ENCODE data around the gene DNAJC12. TPM values are rescaled to one million over a fixed set of nuclear protein-coding genes. Genes with fewer than 3 reads are reported as not detected.
"Not testable (repeated sequence)": the region's sequence is repeated elsewhere in the genome, so short reads cannot be mapped to it uniquely, and the experiment has no call there.

Gene DNAJC12
- polyA plus RNA-seq, 2 of the 4 experiments (the other 2 are of a cell fraction), result 19.1 to 80.0 TPM

- H3K4me1 ChIP-seq, result peaks cover 12% of the 10 kb centered on the region; the same call in 1 of the 3 replicates
- TF ChIP-seq JUN (IDR thresholded peaks at IDR 0.05), result no peak
- no peak for TF ChIP-seq ZFP36 (IDR thresholded peaks at IDR 0.05; ENCODE audit: borderline replicate concordance, partially characterized antibody)
- TF ChIP-seq KDM5A (IDR thresholded peaks at IDR 0.05), result no peak
- TF ChIP-seq HEYL (CRISPR knock-in tag; IDR thresholded peaks at IDR 0.05), result no peak
- TF ChIP-seq CHD2 (IDR thresholded peaks at IDR 0.05; ENCODE audit: low read length, partially characterized antibody), result no peak
- TF ChIP-seq CTCF (IDR thresholded peaks at IDR 0.05), result no peak
- TF ChIP-seq MAX (IDR thresholded peaks at IDR 0.05), result no peak
- no peak for TF ChIP-seq ZC3H11A (IDR thresholded peaks at IDR 0.05)
- TF ChIP-seq RARB (CRISPR knock-in tag; IDR thresholded peaks at IDR 0.05), result no peak
- TF ChIP-seq SREBF2 (IDR thresholded peaks at IDR 0.05), result no peak
- TF ChIP-seq TFCP2L1 (CRISPR knock-in tag; IDR thresholded peaks at IDR 0.05), result no peak
- no peak for TF ChIP-seq USF2 (IDR thresholded peaks at IDR 0.05)
- TF ChIP-seq HMGXB4 (CRISPR knock-in tag; IDR thresholded peaks at IDR 0.05; ENCODE audit: borderline replicate concordance), result no peak
- no peak for TF ChIP-seq MAZ (IDR thresholded peaks at IDR 0.05; ENCODE audit: borderline replicate concordance, low read depth, low read length)
- TF ChIP-seq CBX2 (IDR thresholded peaks at IDR 0.05; ENCODE audit: borderline replicate concordance, low read depth), result no peak
- TF ChIP-seq RCOR1 (IDR thresholded peaks at IDR 0.05; ENCODE audit: low read depth, low read length), result no peak
- no peak for TF ChIP-seq EHF (CRISPR knock-in tag; IDR thresholded peaks at IDR 0.05)
- H3K4me3 ChIP-seq, result peak overlapping the region; percentile 55
- POLR2A ChIA-PET, result interaction anchor here (0.5 to 1.6 kb wide), 2 partner anchors 20 to 31 kb away, joined by 3 to 4 read pairs; no protein-coding TSS in a partner anchor
- CTCF ChIA-PET, result interaction anchor here (0.8 kb wide), 1 partner anchor 20 kb away, joined by 3 read pairs; no protein-coding TSS in a partner anchor
- FAIRE-seq (no peak), ATAC-seq (no peak), DNase-seq (ENCODE audit: low read depth in 1 of 2, low spot score in 1 of 2) (no peak)
- H3K27ac ChIP-seq, result peak overlapping the region; percentile 47 to 67; a peak in 4 of 6 replicates
- no peaks in the 10 kb centered on the region for H3K9me3 ChIP-seq
- WGBS (ENCODE audit: missing lambda C conversion rate), result 10% methylated on average over 2 of the region's 2 CpGs
- peak overlapping the region; percentile 76 for H3K4me2 ChIP-seq
These were observed 1.5 kb downstream of the DNAJC12 start for GRCh38 chr10:67836488-67836887.

- H3K9me3 ChIP-seq; DNase-seq (ENCODE audit: low read depth in 1 of 2, low spot score in 1 of 2); FAIRE-seq: not testable (repeated sequence)
- ATAC-seq, result peak in 1 of 2 experiments; percentile 35; a peak in 3 of 6 replicates
- Histone ChIP-seq H3K4me2 (peak overlapping the region; percentile 76), H3K27ac (peak overlapping the region; percentile 47 to 67; a peak in 5 of 6 replicates), H3K4me1 (peaks cover 12% of the 10 kb centered on the region; the same call in 1 of the 3 replicates), H3K4me3 (peak overlapping the region; percentile 55)
- ChIA-PET POLR2A (interaction anchor here (1.6 kb wide), 1 partner anchor 20 kb away, joined by 4 read pairs; no protein-coding TSS in a partner anchor), CTCF (interaction anchor here (0.8 kb wide), 1 partner anchor 19 kb away, joined by 3 read pairs; no protein-coding TSS in a partner anchor)
- 0 out of 2 replicates have a peak, but pooled peaks have one; percentile 31 for TF ChIP-seq MAX (IDR thresholded peaks at IDR 0.05)
- WGBS (ENCODE audit: missing lambda C conversion rate), result 37% methylated on average over 6 of the region's 6 CpGs
These were observed 2.2 kb downstream of the DNAJC12 start for GRCh38 chr10:67835541-67836394.

Measured in A549 (cell line).